GM12878 (cell line): Measurements from ENCODE around the gene MCMBP. TPM values are rescaled to one million over a fixed set of nuclear protein-coding genes. Genes with fewer than 3 reads are reported as not detected.

Experiments used
- ATAC-seq: fragments of 200-7000 bp; cut with Tn5 transposase; 3 replicates; pipeline ENCODE4 v1.9.1; 2020; ENCODE audit warnings: mild to moderate bottlenecking, moderate library complexity
- BruUV-seq: library from RNA; stranded (reverse); fragments of 400-500 nt; replicated peaks from 2 replicates; lab custom pipeline; 2021; lab: Mats Ljungman, UMichigan
- CTCF ChIA-PET: fragments of 300-600 bp; sonication (Branson Sonifier 250); formaldehyde crosslinking; extraction: SDS; loops from one replicate; lab custom pipeline; 2021; ENCODE audit warnings: inconsistent platforms; lab: Yijun Ruan, JAX
- POLR2A ChIA-PET: fragments of 350-600 bp; formaldehyde crosslinking; extraction: SDS; loops from one replicate; lab custom pipeline; 2021; ENCODE audit warnings: inconsistent platforms; lab: Charles Lee
- RAD21 ChIA-PET: fragments of 300-600 bp; sonication (Branson Sonifier 250); formaldehyde crosslinking; loops from one replicate; lab custom pipeline; 2023; ENCODE audit warnings: antibody characterized with exemption; ENCODE audit not compliant: unreplicated experiment; lab: Charles Lee
- SMC1A ChIA-PET: fragments of 300-600 bp; sonication (Branson Sonifier 250); formaldehyde crosslinking; loops from one replicate; lab custom pipeline; 2023; ENCODE audit not compliant: unreplicated experiment, uncharacterized antibody; lab: Charles Lee
- DNase-seq: peaks from one replicate; pipeline ENCODE4 v3.0.0-alpha.2; 2011; ENCODE audit warnings: low read depth, low spot score
- FAIRE-seq: peaks from 3 replicates; lab custom pipeline; 2011; peaks lifted over from hg19 to GRCh38; lab: Jason Lieb, UNC
- H2AFZ ChIP-seq: 2 replicates; pipeline ENCODE4 v1.6.0; 2011; ENCODE audit warnings: low read depth, low read length, control low read depth; ENCODE audit not compliant: control insufficient read depth
- H3K27ac ChIP-seq: 2 replicates; pipeline ENCODE4 v1.5.1; 2011; ENCODE audit warnings: control low read depth; ENCODE audit not compliant: control insufficient read depth, insufficient read depth
- H3K27me3 ChIP-seq, 2 experiments: replicated peaks in 1 of 2; 2 replicates each; pipeline versions ENCODE4 v1.6.0 to v1.6.1; 2011; ENCODE audit warnings: low read length in 1 of 2; ENCODE audit not compliant: control insufficient read depth in 2 of 2, insufficient read depth in 2 of 2
- H3K36me3 ChIP-seq, 2 experiments: 2 replicates each; pipeline ENCODE4 v1.5.1; 2011; ENCODE audit warnings: low read length in 1 of 2; ENCODE audit not compliant: control insufficient read depth in 2 of 2, insufficient read depth in 2 of 2
- H3K4me1 ChIP-seq: 2 replicates; pipeline ENCODE4 v1.6.1; 2011; ENCODE audit warnings: mild to moderate bottlenecking, low read length, moderate library complexity, mixed read lengths; ENCODE audit not compliant: control insufficient read depth, insufficient read depth
- H3K4me2 ChIP-seq: 2 replicates; pipeline ENCODE4 v1.6.0; 2011; ENCODE audit warnings: control low read depth; ENCODE audit not compliant: control insufficient read depth, insufficient read depth
- H3K4me3 ChIP-seq: fragments of 200-600 bp; sonication (generic); 2 replicates; pipeline ENCODE4 v1.5.1; 2016
- H3K79me2 ChIP-seq: 2 replicates; pipeline ENCODE4 v1.6.0; 2011; ENCODE audit warnings: low read length; ENCODE audit not compliant: control insufficient read depth, insufficient read depth
- H3K9ac ChIP-seq: 2 replicates; pipeline ENCODE4 v1.8.0; 2011; ENCODE audit warnings: low read length, control low read depth, mixed read lengths; ENCODE audit not compliant: control insufficient read depth, insufficient read depth
- H3K9me3 ChIP-seq: replicated peaks from 3 replicates; pipeline ENCODE4 v1.5.1; 2011; ENCODE audit warnings: mild to moderate bottlenecking, low read length; ENCODE audit not compliant: control insufficient read depth, insufficient read depth
- H4K20me1 ChIP-seq: 2 replicates; pipeline ENCODE4 v1.6.0; 2011; ENCODE audit not compliant: control insufficient read depth, insufficient read depth
- BACH1 ChIP-seq: fragments of 450-650 bp; IDR thresholded peaks from 2 replicates; pipeline ENCODE4 v1.6.1; 2017; ENCODE audit warnings: mild to moderate bottlenecking, borderline replicate concordance
- BHLHE40 ChIP-seq, 2 experiments: fragments of 450-650 bp in 1 of 2; IDR thresholded peaks; 2 replicates each; pipeline ENCODE4 v1.6.1; 2011 to 2017; ENCODE audit warnings: low read depth in 2 of 2, borderline replicate concordance in 1 of 2, improper control_type of control experiment in 1 of 2, low read length in 1 of 2, mild to moderate bottlenecking in 1 of 2
- BRCA1 ChIP-seq: IDR thresholded peaks from 2 replicates; pipeline ENCODE4 v1.6.1; 2011; ENCODE audit warnings: low read depth, low read length, improper control_type of control experiment
- EED ChIP-seq: sonication (generic); IDR thresholded peaks from 2 replicates; pipeline ENCODE4 v1.6.1; 2016; ENCODE audit warnings: antibody characterized with exemption, low read depth
- IKZF2 ChIP-seq, 2 experiments: fragments of 450-650 bp; IDR thresholded peaks; 2 replicates each; pipeline ENCODE4 v1.6.1; 2017; ENCODE audit warnings: mild to moderate bottlenecking in 2 of 2, moderate library complexity in 2 of 2
- JUNB ChIP-seq: IDR thresholded peaks from 2 replicates; pipeline ENCODE4 v1.6.1; 2016; ENCODE audit warnings: antibody characterized with exemption, mild to moderate bottlenecking
- LARP7 ChIP-seq: fragments of 450-650 bp; IDR thresholded peaks from 2 replicates; pipeline ENCODE4 v1.6.1; 2017; ENCODE audit warnings: mild to moderate bottlenecking
- MEF2B ChIP-seq: fragments of 450-650 bp; IDR thresholded peaks from 2 replicates; pipeline ENCODE4 v1.6.1; 2018; ENCODE audit warnings: mild to moderate bottlenecking, moderate library complexity; ENCODE audit not compliant: partially characterized antibody, poor library complexity, severe bottlenecking
- MTA2 ChIP-seq: fragments of 450-650 bp; IDR thresholded peaks from 2 replicates; pipeline ENCODE4 v1.6.1; 2016; ENCODE audit warnings: low read depth, mild to moderate bottlenecking, moderate library complexity
- NFIC ChIP-seq: IDR thresholded peaks from 2 replicates; pipeline ENCODE4 v1.6.1; 2012; ENCODE audit warnings: low read depth, mild to moderate bottlenecking, inconsistent platforms, low read length, moderate library complexity
- NFYA ChIP-seq: IDR thresholded peaks from 2 replicates; pipeline ENCODE4 v1.6.1; 2011; ENCODE audit warnings: low read depth, mild to moderate bottlenecking, low read length, improper control_type of control experiment, borderline replicate concordance
- NR2C1 ChIP-seq: fragments of 450-650 bp; IDR thresholded peaks from 2 replicates; pipeline ENCODE4 v1.6.1; 2017; ENCODE audit warnings: antibody characterized with exemption, mild to moderate bottlenecking, moderate library complexity
- POLR2AphosphoS2 ChIP-seq: IDR thresholded peaks from 2 replicates; pipeline ENCODE4 v1.6.1; 2011; ENCODE audit warnings: low read depth, mild to moderate bottlenecking, low read length, improper control_type of control experiment, moderate library complexity
- RAD21 ChIP-seq: IDR thresholded peaks from 2 replicates; pipeline ENCODE4 v1.6.1; 2011; ENCODE audit warnings: mild to moderate bottlenecking, low read depth, low read length, moderate library complexity; ENCODE audit not compliant: insufficient read depth
- RUNX3 ChIP-seq: IDR thresholded peaks from 2 replicates; pipeline ENCODE4 v1.6.1; 2012; ENCODE audit warnings: low read length, inconsistent platforms
- SUPT20H ChIP-seq: IDR thresholded peaks from 2 replicates; pipeline ENCODE4 v1.6.1; 2011; ENCODE audit warnings: low read depth, mild to moderate bottlenecking, low read length, moderate library complexity, borderline replicate concordance; ENCODE audit not compliant: control insufficient read depth
- ZNF274 ChIP-seq: IDR thresholded peaks from one replicate; pipeline ENCODE4 v1.8.0; 2011; ENCODE audit not compliant: insufficient read length, insufficient read depth
- ZNF384 ChIP-seq: IDR thresholded peaks from 2 replicates; pipeline ENCODE4 v1.6.1; 2012; ENCODE audit warnings: low read depth, mild to moderate bottlenecking, low read length, improper control_type of control experiment, borderline replicate concordance
- WGBS: methylation state at CpG from one replicate; pipeline ENCODE4 v1.1.6; 2016; ENCODE audit warnings: low lambda C conversion rate; ENCODE audit not compliant: insufficient replicate concordance, insufficient coverage; ENCODE audit errors: missing lambda C conversion rate; 5-methylcytosine and 5-hydroxymethylcytosine counted together
- in situ Hi-C: fragments of 300-500 bp; cut with MboI; formaldehyde crosslinking; loops from 9 replicates; pipeline ENCODE4 v1.14.3; 2018; ENCODE audit warnings: mixed read lengths
- intact Hi-C: fragments of 100-400 bp; cut with micrococcal nuclease; formaldehyde crosslinking; loops from one replicate; pipeline ENCODE4 v1.14.2; 2022; ENCODE audit not compliant: unreplicated experiment
- polyA plus RNA-seq, 11 experiments: library from polyadenylated mRNA; depleted of rRNA in 4 of 11; unstranded in 6 of 11; stranded (reverse) in 5 of 11; fragments of >200 nt; fragmentation: Nextera tagmentation in 4 of 11; fragmentation: Illumina TruSeq in 1 of 11; extraction: Ambion mirVana in 4 of 11; extraction: Trizol in 1 of 11; gene quantifications; 1 replicate in 1 of 11; 2 replicates in 10 of 11; pipeline versions ENCODE4 v1.2.1 to v1.2.3, GENCODE V29; 2011 to 2016; ENCODE audit warnings: inconsistent platforms in 2 of 11, missing spikeins in 2 of 11, low read depth in 1 of 11
- total RNA-seq, 4 experiments: library from RNA; depleted of rRNA in 3 of 4; stranded (reverse); fragments of >200 nt in 3 of 4; fragmentation: Illumina TruSeq in 1 of 4; extraction: Trizol in 1 of 4; gene quantifications; 2 replicates each; pipeline versions ENCODE4 v1.2.1 to v1.2.3, GENCODE V29; 2013 to 2021
- TF ChIP-seq, protein P1 (sequence below): fragments of 450-650 bp; IDR thresholded peaks from 2 replicates; pipeline ENCODE4 v1.6.1; 2018; ENCODE audit warnings: borderline replicate concordance, mild to moderate bottlenecking; ENCODE audit not compliant: partially characterized antibody
- TF ChIP-seq, protein P2 (sequence below): IDR thresholded peaks from 2 replicates; pipeline ENCODE4 v1.6.1; 2011; ENCODE audit warnings: borderline replicate concordance, low read depth, mild to moderate bottlenecking, moderate library complexity, low read length; ENCODE audit not compliant: insufficient read depth, poor library complexity, severe bottlenecking

MCMBP gene
- total and polyA plus RNA-seq, 10 of the 15 experiments (the other 5 are each of a cell fraction or from before 2014, with no cell fraction given), result 7.6 to 93.1 (median 75.7) TPM

DNA sequence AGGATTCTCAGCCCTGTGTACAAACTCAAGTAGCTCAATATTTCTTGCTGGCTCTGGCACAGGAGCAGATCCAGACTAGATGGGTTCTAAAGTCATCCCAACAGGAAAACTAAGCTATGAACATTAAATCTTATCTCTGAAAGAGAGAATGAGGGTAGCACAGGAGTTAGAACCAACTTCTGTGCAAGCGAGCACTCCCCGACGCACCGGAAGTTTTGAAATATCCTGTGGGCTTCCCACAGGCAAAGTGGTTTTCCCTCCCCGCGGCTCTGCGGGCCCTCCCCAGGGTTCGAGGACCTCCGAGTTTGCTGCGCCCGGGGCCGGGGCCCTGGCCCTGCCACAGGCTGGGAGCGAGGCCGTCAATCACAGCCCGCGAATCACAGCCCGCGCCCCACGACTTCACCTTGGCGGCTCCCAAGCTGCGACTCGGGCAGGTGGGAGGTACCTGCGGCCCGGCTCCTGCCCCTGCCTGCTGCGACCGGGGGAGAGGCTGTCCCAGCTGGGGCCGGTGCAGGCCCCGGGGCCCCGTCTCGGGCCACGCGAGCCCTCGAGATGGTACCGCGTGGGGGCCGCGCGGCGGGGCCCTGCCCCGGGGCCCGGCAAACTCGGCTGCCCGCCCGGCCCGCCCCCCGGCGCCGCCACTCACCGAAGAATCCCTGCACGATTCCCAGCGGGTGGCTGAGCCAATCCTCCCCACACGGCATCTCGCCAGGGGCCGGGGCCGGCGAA lies 598 bp downstream of the MCMBP start:
- Histone ChIP-seq H3K36me3 (no peaks in the 10 kb centered on the region), H4K20me1 (no peaks in the 10 kb centered on the region), H3K27ac (peak overlapping the region; percentile 83), H3K4me2 (peak overlapping the region; percentile 82), H3K9me3 (no peaks in the 10 kb centered on the region), H3K79me2 (peaks cover 52% of the 10 kb centered on the region), H3K27me3 (no peaks in the 10 kb centered on the region), H3K9ac (peak overlapping the region; percentile 84), H2AFZ (peak overlapping the region; percentile 68), H3K4me3 (peak overlapping the region; percentile 85), H3K4me1 (peaks cover 9% of the 10 kb centered on the region)
- FAIRE-seq (no peak), DNase-seq (no peak), ATAC-seq (peak; percentile 50)
- CTCF ChIA-PET, result interaction anchor here (0.7 to 5.9 kb wide), 11 partner anchors 11 to 465 kb away, joined by 3 to 85 read pairs (median 4); partner anchors contain the start of gene SEC23IP
- WGBS, result under 1% methylated on average over 33 of the region's 56 CpGs
- POLR2A ChIA-PET, result interaction anchor here (0.6 to 5.0 kb wide), 17 partner anchors 10 to 279 kb away, joined by 3 to 69 read pairs (median 4); partner anchors contain the start of genes BAG3, INPP5F and SEC23IP
- intact Hi-C loops, result loop anchor here (5.0 kb wide), 1 partner anchor 275 kb away; the partner anchor contains the start of gene TIAL1
- BruUV-seq, result no TSS peak
- in situ Hi-C loops, result no loop called here
- RAD21 ChIA-PET, result interaction anchor here (0.6 to 5.5 kb wide), 14 partner anchors 13 to 185 kb away, joined by 3 to 54 read pairs (median 7); partner anchors contain the start of genes INPP5F and SEC23IP
- SMC1A ChIA-PET, result interaction anchor here (0.6 to 3.5 kb wide), 20 partner anchors 8 to 336 kb away, joined by 3 to 27 read pairs (median 3); partner anchors contain the start of gene SEC23IP
- TF ChIP-seq NR2C1 (no peak), BACH1 (no peak), SUPT20H (no peak), IKZF2 (IDR thresholded peaks at IDR 0.05) (peak; percentile 13 to 42; a peak in 2 of 4 replicates), JUNB (no peak), RAD21 (no peak), NFYA (no peak), RUNX3 (peak; percentile 59), MTA2 (no peak), LARP7 (no peak), BHLHE40 (IDR thresholded peaks at IDR 0.05; ENCODE audit: borderline replicate concordance in 1 of 2, low read depth in 2 of 2, low read length in 1 of 2) (peak in 1 of 2 experiments; percentile 3; a peak in 1 of 4 replicates), NFIC (no peak), ZNF384 (no peak), ZNF274 (no peak), POLR2AphosphoS2 (no peak), MEF2B (no peak), BRCA1 (no peak), EED (peak; percentile 40; the same call in 1 of the 2 replicates)
- TF ChIP-seq, protein P1, sequence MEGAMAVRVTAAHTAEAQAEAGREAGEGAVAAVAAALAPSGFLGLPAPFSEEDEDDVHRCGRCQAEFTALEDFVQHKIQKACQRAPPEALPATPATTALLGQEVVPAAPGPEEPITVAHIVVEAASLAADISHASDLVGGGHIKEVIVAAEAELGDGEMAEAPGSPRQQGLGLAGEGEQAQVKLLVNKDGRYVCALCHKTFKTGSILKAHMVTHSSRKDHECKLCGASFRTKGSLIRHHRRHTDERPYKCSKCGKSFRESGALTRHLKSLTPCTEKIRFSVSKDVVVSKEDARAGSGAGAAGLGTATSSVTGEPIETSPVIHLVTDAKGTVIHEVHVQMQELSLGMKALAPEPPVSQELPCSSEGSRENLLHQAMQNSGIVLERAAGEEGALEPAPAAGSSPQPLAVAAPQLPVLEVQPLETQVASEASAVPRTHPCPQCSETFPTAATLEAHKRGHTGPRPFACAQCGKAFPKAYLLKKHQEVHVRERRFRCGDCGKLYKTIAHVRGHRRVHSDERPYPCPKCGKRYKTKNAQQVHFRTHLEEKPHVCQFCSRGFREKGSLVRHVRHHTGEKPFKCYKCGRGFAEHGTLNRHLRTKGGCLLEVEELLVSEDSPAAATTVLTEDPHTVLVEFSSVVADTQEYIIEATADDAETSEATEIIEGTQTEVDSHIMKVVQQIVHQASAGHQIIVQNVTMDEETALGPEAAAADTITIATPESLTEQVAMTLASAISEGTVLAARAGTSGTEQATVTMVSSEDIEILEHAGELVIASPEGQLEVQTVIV, result no peak
- TF ChIP-seq, protein P2, sequence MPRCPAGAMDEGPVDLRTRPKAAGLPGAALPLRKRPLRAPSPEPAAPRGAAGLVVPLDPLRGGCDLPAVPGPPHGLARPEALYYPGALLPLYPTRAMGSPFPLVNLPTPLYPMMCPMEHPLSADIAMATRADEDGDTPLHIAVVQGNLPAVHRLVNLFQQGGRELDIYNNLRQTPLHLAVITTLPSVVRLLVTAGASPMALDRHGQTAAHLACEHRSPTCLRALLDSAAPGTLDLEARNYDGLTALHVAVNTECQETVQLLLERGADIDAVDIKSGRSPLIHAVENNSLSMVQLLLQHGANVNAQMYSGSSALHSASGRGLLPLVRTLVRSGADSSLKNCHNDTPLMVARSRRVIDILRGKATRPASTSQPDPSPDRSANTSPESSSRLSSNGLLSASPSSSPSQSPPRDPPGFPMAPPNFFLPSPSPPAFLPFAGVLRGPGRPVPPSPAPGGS, result no peak
